ENCODE results near the gene SIX2.

The SIX2 gene

GRCh38 chr2:44964752-44965236, 44.5 kb downstream of the SIX2 start:
- DNase-seq = no peak

GRCh38 chr2:44962176-44962695, 47.0 kb downstream of the SIX2 start:
- no peak for DNase-seq

DNA sequence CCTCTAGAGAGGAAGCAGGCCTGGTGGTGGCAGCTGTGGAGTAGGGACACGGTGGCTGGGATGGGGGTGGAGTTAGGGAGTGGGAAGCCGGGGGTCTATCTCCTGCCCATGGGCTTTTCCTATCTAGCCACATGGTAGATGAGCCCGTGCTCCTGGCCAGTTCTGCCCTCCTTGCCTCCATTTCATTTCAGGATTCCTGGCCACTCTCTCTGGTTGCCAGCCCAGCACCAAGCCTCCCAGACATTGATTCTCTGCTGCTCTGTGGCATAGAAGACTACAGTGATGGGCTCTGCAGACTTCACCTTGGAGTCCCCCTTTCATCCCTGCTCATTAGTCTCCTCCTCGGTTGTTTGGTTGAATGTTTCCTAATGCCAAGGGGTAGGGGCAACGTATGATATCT, 48.4 kb downstream of the SIX2 start:
- no peak for DNase-seq

DNA sequence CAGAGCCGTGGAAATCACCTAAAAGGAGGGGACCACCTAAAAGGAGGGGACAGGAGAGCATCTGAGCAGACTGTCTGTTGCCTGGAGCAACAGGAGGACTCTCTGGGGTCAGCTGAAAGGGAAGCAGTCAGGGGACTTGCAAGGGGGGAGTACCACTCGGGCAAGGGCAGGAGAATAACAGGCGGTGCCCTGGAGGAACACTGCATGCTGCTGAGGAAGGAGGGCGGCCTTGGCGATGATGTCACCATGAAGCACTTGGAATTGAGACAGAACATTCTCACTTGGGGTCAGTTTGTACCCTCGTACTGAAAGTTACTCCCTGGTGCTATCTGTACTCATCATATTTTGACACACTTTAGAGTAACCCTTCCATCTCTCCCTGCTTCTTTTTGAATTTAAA, 49.4 kb downstream of the SIX2 start:
- DNase-seq = no peak

- DNase-seq = no peak
These were observed 51.5 kb downstream of the SIX2 start for GRCh38 chr2:44957656-44958327.

- no peak for DNase-seq
These were observed 52.4 kb downstream of the SIX2 start for GRCh38 chr2:44956843-44957242.

DNA sequence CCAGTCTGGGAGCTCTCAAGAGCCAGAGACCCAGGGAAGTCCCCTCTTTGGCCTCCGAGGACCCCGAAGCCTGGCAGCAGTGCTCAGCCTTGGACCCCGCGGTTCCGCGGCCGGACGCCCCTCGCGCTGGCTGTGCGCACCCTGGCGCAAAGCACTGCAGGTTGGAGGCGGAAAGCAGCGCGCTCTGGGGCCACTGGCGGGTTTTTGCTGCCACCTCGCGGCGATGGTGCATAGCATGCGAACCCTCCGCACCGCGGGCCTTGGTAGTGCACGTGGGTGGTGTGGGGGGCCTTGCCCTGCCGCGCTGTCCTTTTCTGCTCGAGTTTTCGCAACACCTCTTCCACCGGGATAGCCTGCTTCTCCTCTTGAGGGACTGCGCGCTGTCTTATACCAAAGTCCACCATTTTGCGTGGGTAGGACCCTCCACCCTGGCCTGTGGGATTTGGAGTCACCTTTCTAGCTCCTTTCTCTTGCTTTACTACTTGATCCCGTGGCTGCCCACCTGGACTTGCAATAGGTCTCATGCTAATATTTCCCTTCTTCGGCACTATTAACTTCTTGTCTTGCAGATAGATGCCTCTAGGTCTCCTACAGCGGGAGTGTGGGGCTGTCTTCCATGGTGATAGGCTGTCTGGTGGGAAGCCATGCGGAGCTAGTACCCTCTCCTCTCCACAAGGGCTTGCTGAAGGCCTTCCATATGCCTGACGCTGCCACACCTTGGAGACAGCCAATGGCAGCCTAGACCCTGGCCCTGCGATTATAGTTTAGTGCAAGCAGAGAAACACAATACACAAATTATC, 53.5 kb downstream of the SIX2 start:
- DNase-seq = peak; percentile 68
